Stimulated activated effector memory CD8-positive, alpha-beta T cell treated with anti-CD3 and anti-CD28 coated beads, Interleukin-12 subunit alpha, Interleukin-12 subunit beta, amount 100 ng/mL, for 72 hours (primary cell): Measurements from ENCODE around the gene RAB13.
A peak's percentile ranks its signal among the peaks of the same experiment; 100 is the strongest.

Experiments
- ATAC-seq: fragments of 150-1000 bp; cut with Tn5 transposase; 2 replicates; pipeline ENCODE4 v1.10.0; 2021
- DNase-seq, 2 donors: peaks; one replicate each; pipeline ENCODE4 v3.0.0; 2021 to 2022; ENCODE audit warnings: low spot score in 2 of 2
- H3K27ac Mint-ChIP-seq: one replicate; pipeline ENCODE4 v1.8.0; 2022; ENCODE audit warnings: mild to moderate bottlenecking, mixed read lengths
- H3K36me3 Mint-ChIP-seq: one replicate; pipeline ENCODE4 v1.8.0; 2022; ENCODE audit warnings: mild to moderate bottlenecking, mixed read lengths
- H3K4me1 Mint-ChIP-seq: one replicate; pipeline ENCODE4 v1.8.0; 2022; ENCODE audit warnings: mixed read lengths
- H3K4me3 Mint-ChIP-seq: one replicate; pipeline ENCODE4 v1.8.0; 2022; ENCODE audit warnings: mild to moderate bottlenecking, mixed read lengths
- H3K9me3 Mint-ChIP-seq: one replicate; pipeline ENCODE4 v1.8.0; 2022; ENCODE audit warnings: mixed read lengths

Gene RAB13

GRCh38 chr1:153967107-153967999 lies 18.8 kb downstream of the RAB13 start, which contains the start of gene CREB3L4:
Gene CREB3L4 (plus strand): TSS chr1:153967902. CDS start chr1:153968526, 624 bp downstream.
- DNase-seq (peak; percentile 59 to 87), ATAC-seq (peak; percentile 89)
- peak within 1 kb of the TSS; percentile 97 for H3K27ac Mint-ChIP-seq
- H3K4me3 Mint-ChIP-seq: peak within 1 kb of the TSS; percentile 95
- peaks cover 62% of the 10 kb centered on the region for H3K4me1 Mint-ChIP-seq
- H3K9me3 Mint-ChIP-seq: no peaks in the 10 kb centered on the region
- peaks cover 26% of the 10 kb centered on the region for H3K36me3 Mint-ChIP-seq

- Mint-ChIP-seq H3K27ac (peak overlapping the region; percentile 91), H3K9me3 (no peaks in the 10 kb centered on the region), H3K4me3 (peak overlapping the region; percentile 81), H3K4me1 (peaks cover 66% of the 10 kb centered on the region), H3K36me3 (peaks cover 41% of the 10 kb centered on the region)
- ATAC-seq (no peak), DNase-seq (no peak)
Observed at GRCh38 chr1:153963850-153964331, 22.2 kb downstream of the RAB13 start.

- peaks cover 48% of the 10 kb centered on the region for H3K36me3 Mint-ChIP-seq
- H3K27ac Mint-ChIP-seq: peak within 1 kb of the TSS; percentile 91
- DNase-seq (peak; percentile 92 to 98), ATAC-seq (peak; percentile 64)
- no peaks in the 10 kb centered on the region for H3K9me3 Mint-ChIP-seq
- H3K4me3 Mint-ChIP-seq: peak within 1 kb of the TSS; percentile 81
- H3K4me1 Mint-ChIP-seq: peaks cover 66% of the 10 kb centered on the region
Observed at GRCh38 chr1:153963030-153963849, 22.9 kb downstream of the RAB13 start, which contains the start of gene SLC39A1. Gene SLC39A1 (minus strand): TSS chr1:153963537. CDS start chr1:153962715, 822 bp downstream.

- DNase-seq (no peak), ATAC-seq (no peak)
- H3K4me3 Mint-ChIP-seq: peak overlapping the region; percentile 81
- H3K9me3 Mint-ChIP-seq: no peaks in the 10 kb centered on the region
- peak overlapping the region; percentile 91 for H3K27ac Mint-ChIP-seq
- peaks cover 49% of the 10 kb centered on the region for H3K36me3 Mint-ChIP-seq
- peaks cover 59% of the 10 kb centered on the region for H3K4me1 Mint-ChIP-seq
Observed at GRCh38 chr1:153962088-153963029, 23.8 kb downstream of the RAB13 start.

- ATAC-seq (no peak), DNase-seq (no peak)
- Mint-ChIP-seq H3K4me3 (peak overlapping the region; percentile 81), H3K36me3 (peaks cover 50% of the 10 kb centered on the region), H3K27ac (peak overlapping the region; percentile 33), H3K4me1 (peaks cover 62% of the 10 kb centered on the region), H3K9me3 (no peaks in the 10 kb centered on the region)
Observed at GRCh38 chr1:153961421-153961820, 24.7 kb downstream of the RAB13 start.

GRCh38 chr1:153960206-153960605 lies 25.9 kb downstream of the RAB13 start:
- H3K36me3 Mint-ChIP-seq: peaks cover 52% of the 10 kb centered on the region
- ATAC-seq: no peak
- H3K9me3 Mint-ChIP-seq: no peaks in the 10 kb centered on the region
- no peak for DNase-seq
- H3K27ac Mint-ChIP-seq: no peak overlapping the region
- H3K4me1 Mint-ChIP-seq: peaks cover 63% of the 10 kb centered on the region
- no peak overlapping the region for H3K4me3 Mint-ChIP-seq

- H3K36me3 Mint-ChIP-seq: peaks cover 59% of the 10 kb centered on the region
- peak overlapping the region; percentile 83 for H3K4me3 Mint-ChIP-seq
- ATAC-seq: no peak
- no peaks in the 10 kb centered on the region for H3K9me3 Mint-ChIP-seq
- H3K27ac Mint-ChIP-seq: peak overlapping the region; percentile 85
- no peak for DNase-seq
- H3K4me1 Mint-ChIP-seq: peaks cover 65% of the 10 kb centered on the region
Observed at GRCh38 chr1:153959454-153959853, 26.7 kb downstream of the RAB13 start.

- peaks cover 59% of the 10 kb centered on the region for H3K36me3 Mint-ChIP-seq
- DNase-seq (no peak), ATAC-seq (no peak)
- H3K9me3 Mint-ChIP-seq: no peaks in the 10 kb centered on the region
- peak overlapping the region; percentile 85 for H3K27ac Mint-ChIP-seq
- H3K4me3 Mint-ChIP-seq: peak overlapping the region; percentile 83
- peaks cover 66% of the 10 kb centered on the region for H3K4me1 Mint-ChIP-seq
Observed at GRCh38 chr1:153958961-153959260, 27.2 kb downstream of the RAB13 start.

GRCh38 chr1:153958111-153958960 lies 27.8 kb downstream of the RAB13 start, which contains the start of gene CRTC2:
Gene CRTC2 (minus strand): TSS chr1:153958612. CDS start chr1:153958497, 115 bp downstream.
- ATAC-seq (peak; percentile 93), DNase-seq (peak; percentile 84 to 97)
- Mint-ChIP-seq H3K36me3 (peaks cover 62% of the 10 kb centered on the region), H3K4me3 (peak within 1 kb of the TSS; percentile 83), H3K27ac (peak within 1 kb of the TSS; percentile 85), H3K9me3 (no peaks in the 10 kb centered on the region), H3K4me1 (peaks cover 64% of the 10 kb centered on the region)

GRCh38 chr1:153957744-153958110 lies 28.4 kb downstream of the RAB13 start:
- Mint-ChIP-seq H3K4me1 (peaks cover 63% of the 10 kb centered on the region), H3K36me3 (peaks cover 68% of the 10 kb centered on the region), H3K27ac (peak overlapping the region; percentile 85), H3K9me3 (no peaks in the 10 kb centered on the region), H3K4me3 (peak overlapping the region; percentile 83)
- DNase-seq: peak in 1 of 2 donors; percentile 81
- ATAC-seq: peak; percentile 17

GRCh38 chr1:153956997-153957715 lies 29.0 kb downstream of the RAB13 start:
- no peak for DNase-seq
- Mint-ChIP-seq H3K4me3 (peak overlapping the region; percentile 83), H3K36me3 (peaks cover 74% of the 10 kb centered on the region), H3K4me1 (peaks cover 57% of the 10 kb centered on the region), H3K9me3 (no peaks in the 10 kb centered on the region), H3K27ac (peak overlapping the region; percentile 85)
- ATAC-seq: no peak

- ATAC-seq (no peak), DNase-seq (no peak)
- Mint-ChIP-seq H3K4me1 (peaks cover 54% of the 10 kb centered on the region), H3K36me3 (peaks cover 80% of the 10 kb centered on the region), H3K4me3 (no peak overlapping the region), H3K27ac (peak overlapping the region; percentile 66), H3K9me3 (no peaks in the 10 kb centered on the region)
Observed at GRCh38 chr1:153954826-153955225, 31.3 kb downstream of the RAB13 start.

- no peak overlapping the region for H3K4me3 Mint-ChIP-seq
- H3K9me3 Mint-ChIP-seq: no peaks in the 10 kb centered on the region
- no peak for ATAC-seq
- H3K36me3 Mint-ChIP-seq: peaks cover 84% of the 10 kb centered on the region
- H3K27ac Mint-ChIP-seq: peak overlapping the region; percentile 66
- H3K4me1 Mint-ChIP-seq: peaks cover 55% of the 10 kb centered on the region
- DNase-seq: no peak
Observed at GRCh38 chr1:153953859-153954365, 32.2 kb downstream of the RAB13 start.
